Astrocyte (in vitro differentiated cells and primary cell): ENCODE results near the gene ST13. TPM values are rescaled to one million over a fixed set of nuclear protein-coding genes. Genes with fewer than 3 reads are reported as not detected.
"Not testable (repeated sequence)": the region's sequence is repeated elsewhere in the genome, so short reads cannot be mapped to it uniquely, and the experiment has no call there.

Experiments
- DNase-seq: peaks from one replicate; pipeline ENCODE4 v3.0.0-alpha.2; 2010; ENCODE audit warnings: low read depth
- FAIRE-seq: peaks from 2 replicates; lab custom pipeline; 2011; peaks lifted over from hg19 to GRCh38; lab: Jason Lieb, UNC
- H2AFZ ChIP-seq: 2 replicates; pipeline ENCODE4 v1.6.0; 2012; ENCODE audit warnings: low read depth, low read length, inconsistent platforms
- H3K27ac ChIP-seq: 2 replicates; pipeline ENCODE4 v1.5.1; 2011; ENCODE audit warnings: low read depth, low read length, inconsistent platforms
- H3K27me3 ChIP-seq: 2 replicates; pipeline ENCODE4 v1.6.0; 2011; ENCODE audit warnings: low read length, inconsistent platforms; ENCODE audit not compliant: insufficient read depth
- H3K36me3 ChIP-seq: 2 replicates; pipeline ENCODE4 v1.5.1; 2011; ENCODE audit warnings: low read length, inconsistent platforms; ENCODE audit not compliant: insufficient read depth
- H3K4me1 ChIP-seq: 2 replicates; pipeline ENCODE4 v1.5.1; 2011; ENCODE audit warnings: low read length, inconsistent platforms; ENCODE audit not compliant: insufficient read depth
- H3K4me2 ChIP-seq: 2 replicates; pipeline ENCODE4 v1.6.0; 2012; ENCODE audit warnings: low read length, inconsistent platforms
- H3K4me3 ChIP-seq: 2 replicates; pipeline ENCODE4 v1.5.1; 2011; ENCODE audit warnings: low read depth, mild to moderate bottlenecking, low read length, inconsistent platforms; ENCODE audit not compliant: insufficient read depth
- H3K79me2 ChIP-seq: 2 replicates; pipeline ENCODE4 v1.6.0; 2012; ENCODE audit warnings: mild to moderate bottlenecking, low read length, inconsistent platforms; ENCODE audit not compliant: insufficient read depth
- H3K9ac ChIP-seq: 2 replicates; pipeline ENCODE4 v1.6.0; 2012; ENCODE audit warnings: mild to moderate bottlenecking, low read length, inconsistent platforms
- H3K9me3 ChIP-seq: 2 replicates; pipeline ENCODE4 v1.5.1; 2012; ENCODE audit warnings: low read depth, mild to moderate bottlenecking, low read length, inconsistent platforms; ENCODE audit not compliant: insufficient read depth
- H4K20me1 ChIP-seq: 2 replicates; pipeline ENCODE4 v1.6.0; 2012; ENCODE audit warnings: low read length, inconsistent platforms; ENCODE audit not compliant: insufficient read depth
- H3K27ac Mint-ChIP-seq: one replicate; pipeline ENCODE4 v1.8.0; 2021; ENCODE audit warnings: mild to moderate bottlenecking, mixed read lengths; ENCODE audit not compliant: unreplicated experiment
- H3K27me3 Mint-ChIP-seq: one replicate; pipeline ENCODE4 v1.8.0; 2021; ENCODE audit warnings: low read depth, mixed read lengths; ENCODE audit not compliant: unreplicated experiment
- H3K36me3 Mint-ChIP-seq: one replicate; pipeline ENCODE4 v1.8.0; 2021; ENCODE audit warnings: low read depth, mixed read lengths; ENCODE audit not compliant: unreplicated experiment
- H3K4me1 Mint-ChIP-seq: one replicate; pipeline ENCODE4 v1.8.0; 2021; ENCODE audit warnings: low read depth, mixed read lengths; ENCODE audit not compliant: unreplicated experiment
- H3K4me3 Mint-ChIP-seq: one replicate; pipeline ENCODE4 v1.8.0; 2021; ENCODE audit warnings: mild to moderate bottlenecking, moderate library complexity, mixed read lengths; ENCODE audit not compliant: unreplicated experiment
- H3K9me3 Mint-ChIP-seq: one replicate; pipeline ENCODE4 v1.8.0; 2021; ENCODE audit warnings: mild to moderate bottlenecking, mixed read lengths; ENCODE audit not compliant: unreplicated experiment
- CTCF ChIP-seq: IDR thresholded peaks from 2 replicates; pipeline ENCODE4 v1.5.1; 2011; ENCODE audit warnings: low read depth, mild to moderate bottlenecking, inconsistent platforms, low read length, moderate library complexity; ENCODE audit not compliant: insufficient read depth
- EZH2 ChIP-seq: IDR thresholded peaks from 2 replicates; pipeline ENCODE4 v1.6.1; 2012; ENCODE audit warnings: mild to moderate bottlenecking, low read length, inconsistent platforms; ENCODE audit not compliant: insufficient read depth
- total RNA-seq: library from RNA; stranded (reverse); gene quantifications from 2 replicates; pipeline ENCODE4 v1.2.1, GENCODE V29; 2021

Gene ST13
- total RNA-seq, 1 donor from 2014 or later = 248 TPM

- Mint-ChIP-seq H3K9me3 (no peaks in the 10 kb centered on the region), H3K4me1 (peaks cover 11% of the 10 kb centered on the region), H3K4me3 (no peak overlapping the region), H3K27ac (no peak overlapping the region), H3K27me3 (no peaks in the 10 kb centered on the region), H3K36me3 (peaks cover 2% of the 10 kb centered on the region)
- TF ChIP-seq CTCF = no peak
- TF ChIP-seq EZH2 = no peak
- DNase-seq (no peak), FAIRE-seq (no peak)
- Histone ChIP-seq H3K9ac (no peak overlapping the region), H3K4me1 (no peaks in the 10 kb centered on the region), H3K36me3 (peaks cover 41% of the 10 kb centered on the region), H3K79me2 (peaks cover 8% of the 10 kb centered on the region), H3K4me2 (no peak overlapping the region), H3K27ac (no peak overlapping the region), H2AFZ (no peak overlapping the region), H3K9me3 (no peaks in the 10 kb centered on the region), H4K20me1 (peaks cover 5% of the 10 kb centered on the region), H3K27me3 (no peaks in the 10 kb centered on the region), H3K4me3 (no peak overlapping the region)
These were observed 27.3 kb downstream of the ST13 start for GRCh38 chr22:40829131-40829530.

- H3K9me3 ChIP-seq = no peaks in the 10 kb centered on the region
- H3K4me2 ChIP-seq = no peak overlapping the region
- peaks cover 45% of the 10 kb centered on the region for H3K36me3 ChIP-seq
- no peak overlapping the region for H3K27ac ChIP-seq
- no peak overlapping the region for H3K4me3 ChIP-seq
- Mint-ChIP-seq H3K27me3 (no peaks in the 10 kb centered on the region), H3K4me1 (peaks cover 11% of the 10 kb centered on the region), H3K9me3 (no peaks in the 10 kb centered on the region), H3K36me3 (peaks cover 2% of the 10 kb centered on the region), H3K27ac (no peak overlapping the region), H3K4me3 (no peak overlapping the region)
- no peaks in the 10 kb centered on the region for H4K20me1 ChIP-seq
- TF ChIP-seq CTCF (no peak), EZH2 (no peak)
- no peak for FAIRE-seq
- DNase-seq = no peak
- H3K27me3 ChIP-seq = no peaks in the 10 kb centered on the region
- no peaks in the 10 kb centered on the region for H3K79me2 ChIP-seq
- no peak overlapping the region for H2AFZ ChIP-seq
- no peak overlapping the region for H3K9ac ChIP-seq
- no peaks in the 10 kb centered on the region for H3K4me1 ChIP-seq
These were observed 29.3 kb downstream of the ST13 start for GRCh38 chr22:40826984-40827741.

- H3K27ac Mint-ChIP-seq, FAIRE-seq, H3K27me3 Mint-ChIP-seq, H3K4me3 Mint-ChIP-seq, H3K4me3 ChIP-seq, H2AFZ ChIP-seq, H3K79me2 ChIP-seq, H3K36me3 Mint-ChIP-seq, H3K27ac ChIP-seq, DNase-seq, H3K27me3 ChIP-seq, H3K4me1 ChIP-seq, H3K9me3 ChIP-seq, H3K9ac ChIP-seq, H4K20me1 ChIP-seq, H3K4me2 ChIP-seq, H3K9me3 Mint-ChIP-seq: not testable (repeated sequence)
- peaks cover 11% of the 10 kb centered on the region for H3K4me1 Mint-ChIP-seq
- peaks cover 41% of the 10 kb centered on the region for H3K36me3 ChIP-seq
These were observed 30.1 kb downstream of the ST13 start for GRCh38 chr22:40826292-40826691.
